ENCODE measurements around the gene MAPT. TPM values are rescaled to one million over a fixed set of nuclear protein-coding genes. Genes with fewer than 3 reads are reported as not detected.

The MAPT gene
- total RNA-seq, 1 donor from 2014 or later, result 2.4 TPM

- Mint-ChIP-seq H3K27me3 (ENCODE audit: insufficient read depth, low read depth) (peaks cover 4% of the 10 kb centered on the region), H3K9me3 (no peaks in the 10 kb centered on the region), H3K27ac (no peak overlapping the region), H3K4me3 (no peak overlapping the region), H3K4me1 (no peaks in the 10 kb centered on the region), H3K36me3 (no peaks in the 10 kb centered on the region)
- H4K20me1 ChIP-seq (ENCODE audit: low read depth), result no peaks in the 10 kb centered on the region
- H3K4me3 ChIP-seq, result no peak overlapping the region
- H3K4me2 ChIP-seq, result no peak overlapping the region
- no peaks in the 10 kb centered on the region for H3K27me3 ChIP-seq
- H3K4me1 ChIP-seq, result no peaks in the 10 kb centered on the region
- TF ChIP-seq EZH2phosphoT487 (IDR thresholded peaks at IDR 0.05), result no peak
- TF ChIP-seq CTCF (IDR thresholded peaks at IDR 0.05), result no peak
- H3K27ac ChIP-seq, result no peak overlapping the region
- H3K9me3 ChIP-seq (ENCODE audit: low read depth), result no peaks in the 10 kb centered on the region
- no peak for DNase-seq (ENCODE audit: low spot score)
- no peaks in the 10 kb centered on the region for H3K36me3 ChIP-seq
- H3F3A ChIP-seq (ENCODE audit: low read depth), result no peaks in the 10 kb centered on the region
- H3K79me2 ChIP-seq (ENCODE audit: low read depth), result no peaks in the 10 kb centered on the region
- no peak overlapping the region for H2AFZ ChIP-seq (replicated peaks)
- no peak overlapping the region for H3K9ac ChIP-seq
Observed at GRCh38 chr17:45966606-45967280, 72.4 kb downstream of the MAPT start.

DNA sequence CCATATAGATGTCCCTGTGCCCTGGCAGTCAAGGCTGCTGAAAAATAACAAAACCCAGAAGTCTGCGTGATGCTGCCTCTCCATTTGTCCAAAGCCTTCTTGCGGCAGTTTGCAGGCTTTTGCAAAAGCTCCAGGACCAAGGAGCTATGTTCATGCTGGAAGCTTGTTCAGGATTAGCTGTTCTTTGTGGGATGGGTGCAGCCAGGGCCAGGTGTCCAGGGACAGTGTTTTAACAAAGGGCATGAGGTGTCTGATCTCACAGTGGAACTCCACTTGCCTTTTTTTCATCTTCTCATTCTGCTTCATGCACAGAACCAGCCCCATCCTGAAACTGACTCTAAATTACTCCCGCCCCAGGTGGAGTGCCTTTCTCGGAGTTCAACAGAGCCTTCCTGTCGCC is 73.0 kb downstream of the MAPT start:
- H3K36me3 Mint-ChIP-seq, result no peaks in the 10 kb centered on the region
- Histone ChIP-seq H2AFZ (replicated peaks) (no peak overlapping the region), H3K36me3 (no peaks in the 10 kb centered on the region), H3K9ac (no peak overlapping the region), H3K79me2 (ENCODE audit: low read depth) (no peaks in the 10 kb centered on the region), H4K20me1 (ENCODE audit: low read depth) (no peaks in the 10 kb centered on the region), H3K27ac (no peak overlapping the region), H3K9me3 (ENCODE audit: low read depth) (no peaks in the 10 kb centered on the region), H3K27me3 (no peaks in the 10 kb centered on the region), H3K4me3 (no peak overlapping the region), H3F3A (ENCODE audit: low read depth) (no peaks in the 10 kb centered on the region), H3K4me2 (no peak overlapping the region), H3K4me1 (no peaks in the 10 kb centered on the region)
- no peaks in the 10 kb centered on the region for H3K9me3 Mint-ChIP-seq
- H3K4me3 Mint-ChIP-seq, result no peak overlapping the region
- no peak for DNase-seq (ENCODE audit: low spot score)
- no peak overlapping the region for H3K27ac Mint-ChIP-seq
- TF ChIP-seq CTCF (IDR thresholded peaks at IDR 0.05) (no peak), EZH2phosphoT487 (IDR thresholded peaks at IDR 0.05) (no peak), EZH2 (IDR thresholded peaks at IDR 0.05) (no peak)
- H3K27me3 Mint-ChIP-seq (ENCODE audit: insufficient read depth, low read depth), result peaks cover 4% of the 10 kb centered on the region
- no peaks in the 10 kb centered on the region for H3K4me1 Mint-ChIP-seq

- H3K36me3 Mint-ChIP-seq, result no peaks in the 10 kb centered on the region
- H2AFZ ChIP-seq (replicated peaks), result no peak overlapping the region
- no peaks in the 10 kb centered on the region for H3K4me1 Mint-ChIP-seq
- no peak for TF ChIP-seq EZH2phosphoT487 (IDR thresholded peaks at IDR 0.05)
- no peak for TF ChIP-seq CTCF (IDR thresholded peaks at IDR 0.05)
- TF ChIP-seq EZH2 (IDR thresholded peaks at IDR 0.05), result no peak
- H3K4me3 Mint-ChIP-seq, result no peak overlapping the region
- no peaks in the 10 kb centered on the region for H3K36me3 ChIP-seq
- H3K9ac ChIP-seq, result no peak overlapping the region
- no peak for DNase-seq (ENCODE audit: low spot score)
- no peaks in the 10 kb centered on the region for H3K9me3 ChIP-seq (ENCODE audit: low read depth)
- no peaks in the 10 kb centered on the region for H3K4me1 ChIP-seq
- no peak overlapping the region for H3K27ac Mint-ChIP-seq
- no peak overlapping the region for H3K4me2 ChIP-seq
- H3K4me3 ChIP-seq, result no peak overlapping the region
- H3K9me3 Mint-ChIP-seq, result no peaks in the 10 kb centered on the region
- H4K20me1 ChIP-seq (ENCODE audit: low read depth), result no peaks in the 10 kb centered on the region
- no peaks in the 10 kb centered on the region for H3K79me2 ChIP-seq (ENCODE audit: low read depth)
- peaks cover 4% of the 10 kb centered on the region for H3K27me3 Mint-ChIP-seq (ENCODE audit: insufficient read depth, low read depth)
- no peak overlapping the region for H3K27ac ChIP-seq
- no peaks in the 10 kb centered on the region for H3F3A ChIP-seq (ENCODE audit: low read depth)
- no peaks in the 10 kb centered on the region for H3K27me3 ChIP-seq
Observed at GRCh38 chr17:45968732-45969131, 74.4 kb downstream of the MAPT start.
